Upper lobe of left lung (tissue), 6 donors: ENCODE data around the gene FAM171A2. TPM values are rescaled to one million over a fixed set of nuclear protein-coding genes. Genes with fewer than 3 reads are reported as not detected.

ENCODE experiments used
- ATAC-seq, 2 donors: fragments of 200-7000 bp; cut with Tn5 transposase; one replicate each; pipeline ENCODE4 v1.9.1; 2022; ENCODE audit warnings: mild to moderate bottlenecking in 2 of 2, moderate library complexity in 2 of 2; ENCODE audit not compliant: low FRiP score in 2 of 2
- DNase-seq, 2 donors: peaks; one replicate each; pipeline ENCODE4 v3.0.0-alpha.2; 2019 to 2020
- H3K27ac ChIP-seq, 4 donors: fragments of 200-600 bp; sonication (generic); one replicate each; pipeline ENCODE4 v1.5.1; 2016 to 2019
- H3K27me3 ChIP-seq, 4 donors: fragments of 200-600 bp; sonication (generic); one replicate each; pipeline ENCODE4 v1.5.1; 2017 to 2019
- H3K36me3 ChIP-seq, 4 donors: fragments of 200-600 bp; sonication (generic); one replicate each; pipeline ENCODE4 v1.5.1; 2016 to 2019
- H3K4me1 ChIP-seq, 4 donors: fragments of 200-600 bp; sonication (generic); one replicate each; pipeline ENCODE4 v1.5.1; 2018 to 2019
- H3K4me3 ChIP-seq, 4 donors: fragments of 200-600 bp; sonication (generic); one replicate each; pipeline ENCODE4 v1.5.1; 2017 to 2019; ENCODE audit warnings: mild to moderate bottlenecking in 2 of 4, moderate library complexity in 1 of 4
- H3K9me3 ChIP-seq, 4 donors: fragments of 200-600 bp; sonication (generic); one replicate each; pipeline ENCODE4 v1.5.1; 2018 to 2019
- CTCF ChIP-seq, 6 experiments: fragments of 450-650 bp in 4 of 6; fragments of 200-600 bp in 2 of 6; sonication (generic) in 2 of 6; IDR thresholded peaks; one replicate each; pipeline ENCODE4 v1.5.1; 2016 to 2019; ENCODE audit warnings: antibody characterized with exemption in 6 of 6
- EP300 ChIP-seq, 4 donors: sonication (generic); formaldehyde crosslinking; IDR thresholded peaks; one replicate each; pipeline ENCODE4 v1.5.1; 2017; ENCODE audit warnings: antibody characterized with exemption in 4 of 4, control low read depth in 2 of 4
- POLR2A ChIP-seq, 4 donors: fragments of 450-650 bp; IDR thresholded peaks; one replicate each; pipeline ENCODE4 v1.5.1; 2016 to 2017; ENCODE audit warnings: antibody characterized with exemption in 4 of 4, mild to moderate bottlenecking in 2 of 4
- POLR2AphosphoS5 ChIP-seq, 2 donors: sonication (generic); formaldehyde crosslinking; IDR thresholded peaks; one replicate each; pipeline ENCODE4 v1.5.1; 2017; ENCODE audit warnings: antibody characterized with exemption in 2 of 2
- WGBS, 2 donors: methylation state at CpG; one replicate each; pipeline ENCODE4 v1.1.5; 2017 to 2018; 5-methylcytosine and 5-hydroxymethylcytosine counted together
- total RNA-seq, 6 donors: library from RNA; depleted of rRNA in 4 of 6; stranded (reverse); fragments of >200 nt in 4 of 6; gene quantifications; one replicate each; pipeline versions ENCODE4 v1.1.0 to v1.2.1, GENCODE V29; 2016 to 2021
- donor health status: DM: no; HTN: no; CAD: no; lungs with moderate emphysema.
- donor health status: DM: no; HTN: yes; CAD: no; lungs with severe emphysema.

The FAM171A2 gene
- total RNA-seq, 6 donors from 2014 or later: 0.61 to 4.6 (median 0.98) TPM; not detected in 1

GRCh38 chr17:44323359-44324091, 40.1 kb downstream of the FAM171A2 start:
- H3K27me3 ChIP-seq: no peaks in the 10 kb centered on the region
- ATAC-seq: no peak

GRCh38 chr17:44322236-44322895, 41.3 kb downstream of the FAM171A2 start:
- WGBS, 2 donors: 95 to 96% methylated on average over 10 to 11 of the region's 11 CpGs
- no peak for ATAC-seq
- H3K4me1 ChIP-seq: peaks cover 23 to 39% (median 26%) of the 10 kb centered on the region in 4 donors

More at GRCh38 chr17:44323359-44324091, 40.1 kb downstream of the FAM171A2 start:
- 69 to 78% methylated on average over 21 to 27 of the region's 27 CpGs for WGBS, 2 donors
- Histone ChIP-seq H3K27ac (peak overlapping the region in 1 of 4 donors; percentile 96), H3K4me1 (peaks cover 23 to 40% (median 27%) of the 10 kb centered on the region in 4 donors), H3K36me3 (peaks cover 9 to 35% (median 29%) of the 10 kb centered on the region in 4 donors), H3K4me3 (peak overlapping the region; percentile 78 to 100 (median 96)), H3K9me3 (no peaks in the 10 kb centered on the region)
- TF ChIP-seq CTCF (IDR thresholded peaks at IDR 0.05) (no peak), POLR2AphosphoS5 (IDR thresholded peaks at IDR 0.05) (no peak)
- DNase-seq: no peak

DNA sequence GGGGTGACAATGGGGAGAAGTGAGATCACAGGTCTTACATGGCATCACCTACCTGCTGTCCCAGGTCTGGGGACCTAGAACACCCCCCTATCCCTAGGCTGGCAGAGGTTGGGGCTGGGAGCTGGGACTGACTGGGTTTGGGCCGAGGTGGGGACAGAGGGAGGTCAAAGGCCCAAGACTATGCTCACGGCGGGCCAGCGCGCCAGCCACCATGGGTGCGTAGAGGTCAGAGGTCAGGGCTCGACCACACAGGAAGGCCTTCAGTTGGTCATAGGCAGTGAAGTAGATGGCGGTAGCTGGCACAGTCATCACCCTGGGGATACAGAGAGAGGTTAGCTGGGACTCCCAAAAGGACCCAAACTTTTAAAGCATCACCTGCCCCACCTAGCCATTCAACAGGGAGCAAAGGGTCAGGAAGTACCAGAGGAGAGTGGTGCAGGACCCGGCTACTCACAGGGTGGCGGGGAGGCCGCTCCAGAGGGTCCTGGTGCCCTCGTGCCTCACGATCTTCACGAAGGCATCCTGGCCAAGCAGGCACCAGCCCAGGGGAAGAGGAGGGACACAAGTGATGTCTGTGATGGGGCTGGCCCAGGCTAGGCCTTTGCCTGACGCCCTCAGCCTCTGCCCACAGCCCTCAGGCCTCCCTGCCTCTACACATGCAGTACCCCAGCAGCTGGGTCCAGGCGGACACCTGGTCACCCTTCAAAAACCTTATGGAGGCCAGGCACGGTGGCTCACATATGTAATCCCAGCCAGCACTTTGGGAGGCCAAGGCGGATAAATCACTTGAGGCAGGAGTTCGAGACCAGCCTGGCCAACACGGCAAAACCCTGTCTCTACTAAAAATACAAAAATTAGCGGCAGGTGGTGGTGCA, 42.2 kb downstream of the FAM171A2 start:
- H3K4me3 ChIP-seq: no peak overlapping the region
- no peak overlapping the region for H3K27ac ChIP-seq
- ATAC-seq (no peak), DNase-seq (peak in 1 of 2 donors; percentile 60)
- H3K9me3 ChIP-seq: no peaks in the 10 kb centered on the region
- H3K27me3 ChIP-seq: peaks cover 0 to 8% (median under 1%) of the 10 kb centered on the region in 4 donors
- peaks cover 9 to 35% (median 29%) of the 10 kb centered on the region in 4 donors for H3K36me3 ChIP-seq
- peaks cover 19 to 34% (median 24%) of the 10 kb centered on the region in 4 donors for H3K4me1 ChIP-seq
- WGBS, 2 donors: 93 to 96% methylated on average over 14 to 19 of the region's 21 CpGs
- no peak for TF ChIP-seq POLR2A (IDR thresholded peaks at IDR 0.05)
- TF ChIP-seq EP300 (IDR thresholded peaks at IDR 0.05): no peak
- no peak for TF ChIP-seq CTCF (IDR thresholded peaks at IDR 0.05)
- no peak for TF ChIP-seq POLR2AphosphoS5 (IDR thresholded peaks at IDR 0.05)

More at GRCh38 chr17:44322236-44322895, 41.3 kb downstream of the FAM171A2 start:
- no peak overlapping the region for H3K27ac ChIP-seq
- no peak for TF ChIP-seq EP300 (IDR thresholded peaks at IDR 0.05)
- no peak for TF ChIP-seq CTCF (IDR thresholded peaks at IDR 0.05)
- TF ChIP-seq POLR2A (IDR thresholded peaks at IDR 0.05): no peak
- TF ChIP-seq POLR2AphosphoS5 (IDR thresholded peaks at IDR 0.05): no peak
- peaks cover 9 to 35% (median 29%) of the 10 kb centered on the region in 4 donors for H3K36me3 ChIP-seq
- H3K27me3 ChIP-seq: no peaks in the 10 kb centered on the region
- DNase-seq: no peak
- H3K4me3 ChIP-seq: no peak overlapping the region
- H3K9me3 ChIP-seq: no peaks in the 10 kb centered on the region

DNA sequence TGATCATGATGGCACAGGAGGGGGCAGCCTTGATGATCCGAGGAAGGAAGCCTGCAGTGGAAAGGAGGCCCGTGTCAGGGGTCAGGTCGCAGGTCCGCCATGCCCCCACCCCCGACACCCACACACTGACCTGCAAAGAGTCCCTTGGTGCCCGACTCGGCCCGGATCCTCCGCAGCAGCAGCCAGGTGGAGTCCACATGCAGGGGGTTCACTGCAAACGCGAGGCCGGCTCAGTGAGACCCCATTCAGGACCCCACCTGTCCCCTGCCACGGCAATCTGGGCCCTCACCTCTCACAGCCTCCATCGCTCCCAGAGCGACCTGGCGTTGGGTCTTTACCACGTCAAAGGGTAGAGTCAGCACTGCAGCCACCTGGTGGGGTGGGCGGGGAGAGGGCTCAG, 43.6 kb downstream of the FAM171A2 start:
- H3K27me3 ChIP-seq: peaks cover 0 to 21% (median 7%) of the 10 kb centered on the region in 4 donors
- H3K4me3 ChIP-seq: no peak overlapping the region
- WGBS, 2 donors: 92 to 97% methylated on average over 6 to 18 of the region's 18 CpGs
- peaks cover 17 to 30% (median 21%) of the 10 kb centered on the region in 4 donors for H3K4me1 ChIP-seq
- H3K36me3 ChIP-seq: peaks cover 9 to 35% (median 29%) of the 10 kb centered on the region in 4 donors
- ATAC-seq (no peak), DNase-seq (no peak)
- no peaks in the 10 kb centered on the region for H3K9me3 ChIP-seq
- no peak overlapping the region for H3K27ac ChIP-seq
- TF ChIP-seq CTCF (IDR thresholded peaks at IDR 0.05) (no peak), EP300 (IDR thresholded peaks at IDR 0.05) (no peak), POLR2A (IDR thresholded peaks at IDR 0.05) (no peak), POLR2AphosphoS5 (IDR thresholded peaks at IDR 0.05) (no peak)
